Adrenal gland (tissue), 5 donors: Measurements from ENCODE around the gene WSCD2.

ENCODE experiments used
- POLR2A ChIP-seq, 2 donors: fragments of 450-650 bp; IDR thresholded peaks; one replicate each; pipeline ENCODE4 v1.6.1; 2017; ENCODE audit warnings: antibody characterized with exemption in 2 of 2, mild to moderate bottlenecking in 2 of 2, moderate library complexity in 1 of 2
- TF ChIP-seq, protein P1 (sequence below), 6 experiments: fragments of 450-650 bp in 4 of 6; fragments of 200-600 bp in 2 of 6; sonication (generic) in 1 of 6; IDR thresholded peaks; 1 replicate in 5 of 6; 2 replicates in 1 of 6; pipeline versions ENCODE4 v1.5.1 to v1.8.0; 2016 to 2021; ENCODE audit warnings: antibody characterized with exemption in 6 of 6, mild to moderate bottlenecking in 2 of 6, moderate library complexity in 1 of 6
- donor health status: DM: no; HTN: no; CAD: no.

DNA sequence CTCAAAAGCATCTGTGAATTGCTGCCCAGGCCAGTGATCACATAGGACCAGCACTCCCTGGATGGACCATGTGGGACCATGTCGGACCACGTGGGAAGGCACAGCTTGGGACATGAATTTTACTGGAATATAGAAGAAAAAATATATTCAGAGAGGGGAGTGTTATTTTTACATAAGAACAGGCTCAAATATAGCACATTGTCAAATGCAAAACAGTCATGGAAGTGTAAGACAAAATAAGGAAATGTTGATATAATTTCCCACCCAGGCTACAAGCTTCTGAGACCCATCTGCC is 141.7 kb downstream of the WSCD2 start:
- TF ChIP-seq, protein P1, sequence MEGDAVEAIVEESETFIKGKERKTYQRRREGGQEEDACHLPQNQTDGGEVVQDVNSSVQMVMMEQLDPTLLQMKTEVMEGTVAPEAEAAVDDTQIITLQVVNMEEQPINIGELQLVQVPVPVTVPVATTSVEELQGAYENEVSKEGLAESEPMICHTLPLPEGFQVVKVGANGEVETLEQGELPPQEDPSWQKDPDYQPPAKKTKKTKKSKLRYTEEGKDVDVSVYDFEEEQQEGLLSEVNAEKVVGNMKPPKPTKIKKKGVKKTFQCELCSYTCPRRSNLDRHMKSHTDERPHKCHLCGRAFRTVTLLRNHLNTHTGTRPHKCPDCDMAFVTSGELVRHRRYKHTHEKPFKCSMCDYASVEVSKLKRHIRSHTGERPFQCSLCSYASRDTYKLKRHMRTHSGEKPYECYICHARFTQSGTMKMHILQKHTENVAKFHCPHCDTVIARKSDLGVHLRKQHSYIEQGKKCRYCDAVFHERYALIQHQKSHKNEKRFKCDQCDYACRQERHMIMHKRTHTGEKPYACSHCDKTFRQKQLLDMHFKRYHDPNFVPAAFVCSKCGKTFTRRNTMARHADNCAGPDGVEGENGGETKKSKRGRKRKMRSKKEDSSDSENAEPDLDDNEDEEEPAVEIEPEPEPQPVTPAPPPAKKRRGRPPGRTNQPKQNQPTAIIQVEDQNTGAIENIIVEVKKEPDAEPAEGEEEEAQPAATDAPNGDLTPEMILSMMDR (IDR thresholded peaks at IDR 0.05), result no peak
- TF ChIP-seq POLR2A (IDR thresholded peaks at IDR 0.05), result no peak
